Measurements from ENCODE around the gene ZNF280C. TPM values are rescaled to one million over a fixed set of nuclear protein-coding genes. Genes with fewer than 3 reads are reported as not detected.

Gene ZNF280C
- total RNA-seq, 2 experiments from 2014 or later = 5.7 to 10.8 TPM

- H3K36me3 ChIP-seq (ENCODE audit: insufficient read depth, low read length) = no peaks in the 10 kb centered on the region
- H4K20me1 ChIP-seq (ENCODE audit: insufficient read depth, low read length) = no peaks in the 10 kb centered on the region
- TF ChIP-seq EZH2phosphoT487 (IDR thresholded peaks at IDR 0.05; ENCODE audit: borderline replicate concordance, low read depth, low read length) = no peak
- no peak for TF ChIP-seq CTCF (conservative IDR thresholded peaks at IDR 0.05; ENCODE audit: low read length)
- no peak for DNase-seq (ENCODE audit: low spot score)
- no peaks in the 10 kb centered on the region for H3K79me2 ChIP-seq (ENCODE audit: insufficient read depth, low read depth, low read length)
- intact Hi-C loops (cut with micrococcal nuclease; ENCODE audit: unreplicated experiment) = no loop called here
- no peak overlapping the region for H3K4me3 ChIP-seq (ENCODE audit: low read depth, low read length, poor library complexity, severe bottlenecking)
- H3K9me3 ChIP-seq (ENCODE audit: low read length) = no peaks in the 10 kb centered on the region
- no peaks in the 10 kb centered on the region for H3K4me1 ChIP-seq (ENCODE audit: insufficient read depth, low read length, poor library complexity, severe bottlenecking)
- no peak overlapping the region for H3K27ac ChIP-seq (ENCODE audit: low read depth, low read length, poor library complexity, severe bottlenecking)
- no peak overlapping the region for H2AFZ ChIP-seq (ENCODE audit: low read length)
- no peaks in the 10 kb centered on the region for H3K9me2 ChIP-seq (ENCODE audit: insufficient read depth, low read length)
- BruUV-seq (replicated peaks) = no TSS peak
- CTCF ChIA-PET (ENCODE audit: unreplicated experiment) = no interaction called here
- no peak overlapping the region for H3K4me2 ChIP-seq (ENCODE audit: low read length)
- POLR2A ChIA-PET = no interaction called here
These were observed 27.0 kb upstream of the ZNF280C start for GRCh38 chrX:130295519-130296296.

- CTCF ChIA-PET (ENCODE audit: unreplicated experiment) = no interaction called here
These were observed 18.5 kb upstream of the ZNF280C start for GRCh38 chrX:130287071-130287770.

More at GRCh38 chrX:130287071-130287770, 18.5 kb upstream of the ZNF280C start:
- no peaks in the 10 kb centered on the region for H3K4me1 ChIP-seq (ENCODE audit: insufficient read depth, low read length, poor library complexity, severe bottlenecking)
- H3K4me2 ChIP-seq (ENCODE audit: low read length) = no peak overlapping the region
- no peaks in the 10 kb centered on the region for H3K36me3 ChIP-seq (ENCODE audit: insufficient read depth, low read length)
- H3K9me3 ChIP-seq (ENCODE audit: low read length) = no peaks in the 10 kb centered on the region
- DNase-seq (ENCODE audit: low spot score) = no peak
- no peak overlapping the region for H3K27ac ChIP-seq (ENCODE audit: low read depth, low read length, poor library complexity, severe bottlenecking)
- no peaks in the 10 kb centered on the region for H3K79me2 ChIP-seq (ENCODE audit: insufficient read depth, low read depth, low read length)
- POLR2A ChIA-PET = interaction anchor here (0.6 kb wide), 1 partner anchor 17 kb away, joined by 4 read pairs; no protein-coding TSS in a partner anchor
- TF ChIP-seq CTCF (conservative IDR thresholded peaks at IDR 0.05; ENCODE audit: low read length) (no peak), EZH2phosphoT487 (IDR thresholded peaks at IDR 0.05; ENCODE audit: borderline replicate concordance, low read depth, low read length) (no peak)
- H3K9me2 ChIP-seq (ENCODE audit: insufficient read depth, low read length) = no peaks in the 10 kb centered on the region
- H4K20me1 ChIP-seq (ENCODE audit: insufficient read depth, low read length) = no peaks in the 10 kb centered on the region
- no TSS peak for BruUV-seq (replicated peaks)
- no peak overlapping the region for H3K4me3 ChIP-seq (ENCODE audit: low read depth, low read length, poor library complexity, severe bottlenecking)
- H2AFZ ChIP-seq (ENCODE audit: low read length) = no peak overlapping the region
- intact Hi-C loops (cut with micrococcal nuclease; ENCODE audit: unreplicated experiment) = no loop called here

Measured in OCI-LY7 (cell line).